Endometrial microvascular endothelial cells (primary cell): ENCODE measurements around the gene VIPR2. TPM values are rescaled to one million over a fixed set of nuclear protein-coding genes. Genes with fewer than 3 reads are reported as not detected.

Experiments
- in situ Hi-C: cut with HindIII; loops from 2 replicates; pipeline ENCODE4 v1.10.0; 2017; ENCODE audit warnings: low sequenced_read_pairs, low pct_unique_long_range_greater_than_20kb; ENCODE audit errors: inconsistent ontology term
- total RNA-seq: library from RNA; depleted of rRNA; stranded (reverse); fragments of >200 nt; gene quantifications from one replicate; pipeline ENCODE4 v1.2.3, GENCODE V29; 2015; ENCODE audit errors: inconsistent ontology term

Gene VIPR2
- total RNA-seq, 1 donor from 2014 or later: not detected

GRCh38 chr7:159063046-159063840 lies 81.4 kb downstream of the VIPR2 start:
- in situ Hi-C loops: no loop called here

- in situ Hi-C loops: no loop called here
These were observed 82.1 kb downstream of the VIPR2 start for GRCh38 chr7:159062569-159062968.

- in situ Hi-C loops: no loop called here
These were observed 82.9 kb downstream of the VIPR2 start for GRCh38 chr7:159061674-159062212.

GRCh38 chr7:159061209-159061608 lies 83.5 kb downstream of the VIPR2 start:
- in situ Hi-C loops: no loop called here

GRCh38 chr7:159060440-159060839 lies 84.2 kb downstream of the VIPR2 start:
- in situ Hi-C loops: no loop called here

- in situ Hi-C loops: no loop called here
These were observed 85.0 kb downstream of the VIPR2 start for GRCh38 chr7:159059629-159060028.

GRCh38 chr7:159057647-159058046 lies 87.0 kb downstream of the VIPR2 start:
- in situ Hi-C loops: no loop called here

- in situ Hi-C loops: no loop called here
These were observed 87.9 kb downstream of the VIPR2 start for GRCh38 chr7:159056737-159057136.

GRCh38 chr7:159051916-159052315 lies 92.8 kb downstream of the VIPR2 start:
- in situ Hi-C loops: no loop called here

- in situ Hi-C loops: no loop called here
These were observed 94.0 kb downstream of the VIPR2 start for GRCh38 chr7:159050704-159051103.

- in situ Hi-C loops: no loop called here
These were observed 95.2 kb downstream of the VIPR2 start for GRCh38 chr7:159049266-159050025.

- in situ Hi-C loops: no loop called here
These were observed 96.0 kb downstream of the VIPR2 start for GRCh38 chr7:159048656-159049055.

GRCh38 chr7:159047536-159047935 lies 97.1 kb downstream of the VIPR2 start:
- in situ Hi-C loops: no loop called here

GRCh38 chr7:159046300-159046699 lies 98.4 kb downstream of the VIPR2 start:
- in situ Hi-C loops: no loop called here

GRCh38 chr7:159045839-159046238 lies 98.8 kb downstream of the VIPR2 start:
- in situ Hi-C loops: no loop called here

- in situ Hi-C loops: no loop called here
These were observed 102.0 kb downstream of the VIPR2 start for GRCh38 chr7:159042581-159043101.

GRCh38 chr7:159042103-159042502 lies 102.6 kb downstream of the VIPR2 start:
- in situ Hi-C loops: no loop called here

- in situ Hi-C loops: no loop called here
These were observed 103.6 kb downstream of the VIPR2 start for GRCh38 chr7:159040912-159041711.

GRCh38 chr7:159040146-159040545 lies 104.5 kb downstream of the VIPR2 start:
- in situ Hi-C loops: no loop called here
